GM19438 (cell line): Measurements from ENCODE around the gene HELZ2.
"Not testable (repeated sequence)": the region's sequence is repeated elsewhere in the genome, so short reads cannot be mapped to it uniquely, and the experiment has no call there.

Experiments used
- ATAC-seq: cut with Tn5 transposase; IDR thresholded peaks from one replicate; pipeline ENCODE4 v1.9.1; 2021; ENCODE audit warnings: low read depth; ENCODE audit not compliant: unreplicated experiment

The HELZ2 gene

DNA sequence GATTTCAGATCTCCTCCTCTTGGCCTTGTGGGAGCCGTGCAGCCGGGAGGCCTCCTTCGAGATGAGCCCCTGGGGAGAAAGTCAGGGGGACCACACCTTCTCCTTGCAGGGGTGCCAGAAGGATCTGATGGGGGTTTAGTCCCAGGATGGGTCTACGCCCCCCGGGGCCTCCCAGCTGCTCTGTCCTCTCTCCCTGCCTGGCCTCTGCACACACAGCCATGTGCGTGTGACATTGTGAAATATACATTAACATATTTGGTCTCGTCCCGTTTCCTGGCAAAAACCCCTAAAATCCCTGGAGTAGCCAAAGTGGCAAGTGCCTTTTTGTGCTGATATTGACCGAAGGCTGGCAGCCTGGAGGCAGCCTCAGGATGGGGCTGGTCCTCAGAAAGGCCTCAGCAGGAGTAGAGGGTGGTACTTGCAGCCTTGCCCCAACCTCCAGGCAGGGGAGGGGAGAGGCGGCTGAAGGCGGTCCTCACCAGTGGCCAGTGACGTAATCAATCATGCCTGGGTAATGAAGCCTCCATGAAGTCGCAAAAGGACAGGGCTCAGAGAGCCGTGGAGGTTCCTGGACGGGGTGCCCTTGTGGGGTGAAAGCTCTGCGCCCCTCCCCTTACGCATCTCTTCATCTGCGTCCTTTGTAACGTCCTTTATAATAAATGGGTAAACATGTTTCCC lies 5.1 kb upstream of the HELZ2 start:
- no peak for ATAC-seq

DNA sequence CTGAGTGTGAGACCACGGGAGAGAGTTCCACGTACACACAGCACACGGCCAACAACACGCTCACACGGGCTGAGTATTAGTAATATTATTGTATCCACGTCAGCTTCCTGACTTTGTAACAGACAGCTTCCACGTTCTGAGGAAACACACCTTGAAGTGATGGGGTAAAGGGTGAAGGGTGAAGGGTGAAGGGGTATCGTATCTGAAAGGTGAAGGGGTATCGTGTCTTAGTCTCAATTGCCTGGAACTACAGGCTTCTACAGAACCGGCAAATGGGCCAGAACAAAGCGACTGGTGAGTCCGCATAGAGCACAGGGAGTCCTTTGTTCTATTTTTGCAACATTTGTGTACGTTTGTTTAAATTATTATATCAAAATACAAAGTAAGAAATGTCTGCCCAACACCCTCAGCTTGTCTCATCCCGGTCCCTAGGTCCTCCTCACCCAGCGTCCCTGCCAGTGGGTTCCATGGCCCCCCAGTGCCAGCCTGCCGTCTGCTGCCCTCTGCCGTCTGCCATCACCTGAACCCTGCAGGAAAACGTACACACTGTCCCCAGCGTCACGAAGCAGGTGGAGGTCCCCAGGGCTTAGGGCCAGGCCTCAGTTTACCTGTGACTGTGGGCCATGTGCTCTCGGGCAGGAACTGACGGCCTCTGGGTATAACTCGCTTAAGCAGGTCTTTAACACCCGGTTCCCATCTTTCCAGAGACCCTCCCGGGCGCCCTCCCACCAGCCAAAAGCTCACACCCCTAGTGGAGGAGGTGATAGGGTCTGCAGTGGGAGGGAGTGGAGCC lies 4.4 kb upstream of the HELZ2 start:
- no peak for ATAC-seq

- ATAC-seq = no peak
These were observed 3.4 kb upstream of the HELZ2 start for GRCh38 chr20:63577317-63577894.

GRCh38 chr20:63576311-63576710 lies 2.3 kb upstream of the HELZ2 start:
- ATAC-seq = no peak

DNA sequence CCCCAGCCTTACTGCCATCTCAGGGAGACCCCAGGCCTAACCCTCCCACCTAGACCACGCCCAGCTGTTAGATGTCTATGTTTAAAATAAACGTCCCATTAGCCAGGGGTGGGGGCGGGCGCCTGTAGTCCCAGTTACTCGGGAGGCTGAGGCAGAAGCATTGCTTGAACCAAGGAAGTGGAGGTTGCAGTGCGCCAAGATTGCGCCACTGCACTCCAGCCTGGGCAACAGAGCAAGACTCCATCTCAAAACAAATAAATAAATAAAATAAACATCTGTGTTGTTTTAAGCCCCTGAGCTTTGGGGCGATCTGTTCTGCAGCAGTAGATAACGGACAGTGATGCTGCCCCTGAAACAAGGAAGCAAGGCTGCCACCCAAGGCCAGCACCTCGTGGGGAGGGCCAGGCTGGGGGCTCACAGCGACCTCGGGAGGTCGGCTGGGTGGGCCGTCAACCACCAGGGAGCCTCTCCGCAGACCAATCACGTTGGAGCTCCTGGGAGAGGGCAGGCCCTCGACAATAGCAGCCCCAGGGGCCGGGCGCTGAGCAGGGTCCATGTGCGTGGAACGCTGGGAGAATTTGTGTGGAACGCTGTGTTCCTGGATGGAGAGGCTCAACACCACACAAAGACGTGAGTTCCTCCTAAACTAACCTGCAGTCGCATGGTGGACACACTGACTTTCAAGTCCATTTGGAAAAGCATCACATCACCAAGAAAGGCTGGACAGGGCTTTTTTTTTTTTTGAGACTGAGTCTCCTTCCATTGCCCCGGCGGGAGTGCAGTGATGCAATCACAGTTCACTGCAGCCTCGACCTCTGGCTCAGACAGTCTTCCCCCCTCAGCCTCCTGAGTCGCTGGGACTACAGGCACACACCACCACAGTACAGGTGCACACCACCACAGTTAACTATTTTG lies 1.0 kb upstream of the HELZ2 start:
- ATAC-seq = no peak

DNA sequence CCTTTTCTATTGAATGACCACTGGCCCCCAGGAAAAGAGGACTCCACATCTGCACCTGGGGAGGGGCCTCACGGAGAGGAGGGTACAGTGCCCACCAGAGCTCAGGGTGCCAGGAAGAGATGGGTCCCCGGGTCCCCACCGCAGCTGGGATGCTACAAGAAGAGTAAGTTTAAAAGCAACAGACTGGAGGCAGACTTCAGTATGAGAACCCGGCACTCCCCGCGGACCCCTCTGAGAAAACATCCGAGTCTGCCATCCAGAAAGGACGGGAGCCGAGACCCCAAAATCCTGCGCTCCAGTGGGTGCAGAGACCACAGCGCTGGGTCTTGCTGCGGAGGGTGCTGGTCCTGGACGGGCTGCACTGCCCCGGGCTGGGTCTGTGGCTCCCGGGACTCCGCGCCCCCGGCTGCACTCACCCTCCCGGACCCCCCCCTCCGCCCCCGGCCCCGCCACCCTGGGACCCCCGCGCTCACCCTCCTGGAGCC lies 350 bp downstream of the HELZ2 start:
- no peak for ATAC-seq

DNA sequence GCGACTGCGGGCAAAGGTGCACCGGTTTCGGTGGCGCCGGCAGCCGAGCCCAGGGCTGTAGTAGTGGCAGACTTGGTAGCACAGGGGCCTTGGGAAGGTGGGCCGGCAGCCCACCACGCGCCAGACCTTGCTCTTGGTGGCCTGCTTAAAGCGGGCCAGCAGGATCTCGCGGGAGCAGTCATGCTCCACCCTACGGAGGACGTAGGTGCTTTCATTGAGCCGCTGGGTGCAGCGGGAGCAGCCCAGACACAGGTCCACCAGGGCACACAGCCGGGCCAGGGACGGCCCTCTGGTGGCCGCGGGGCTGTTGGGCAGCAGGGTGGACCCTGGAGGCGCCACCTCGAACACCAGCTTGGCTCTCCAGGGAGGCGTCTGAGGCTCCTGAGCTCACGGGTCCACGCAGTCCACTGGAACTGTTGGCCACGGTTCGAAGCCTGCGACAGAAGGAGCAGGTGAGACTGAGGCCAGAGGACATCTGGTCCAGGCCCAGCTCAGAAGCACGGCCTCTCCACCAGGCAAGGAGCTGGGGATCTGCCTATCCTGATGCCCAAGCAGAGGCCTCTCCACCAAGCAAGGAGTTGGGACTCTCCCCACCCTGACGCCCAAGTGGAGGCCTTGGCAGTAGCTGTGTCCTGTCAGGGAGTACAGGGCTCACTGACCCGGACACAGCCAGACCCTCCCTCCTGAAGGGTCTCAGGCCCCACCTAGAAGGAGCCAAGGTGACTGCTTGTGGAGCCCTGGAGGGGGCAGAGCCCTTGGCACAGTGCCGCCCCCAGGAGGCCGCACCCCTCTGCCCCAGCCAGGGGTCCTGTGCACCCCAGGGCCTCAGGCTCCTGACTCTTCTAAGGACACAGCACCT lies 1.0 kb downstream of the HELZ2 start:
- ATAC-seq = no peak

GRCh38 chr20:63572071-63572787 lies 1.8 kb downstream of the HELZ2 start:
- ATAC-seq = no peak

DNA sequence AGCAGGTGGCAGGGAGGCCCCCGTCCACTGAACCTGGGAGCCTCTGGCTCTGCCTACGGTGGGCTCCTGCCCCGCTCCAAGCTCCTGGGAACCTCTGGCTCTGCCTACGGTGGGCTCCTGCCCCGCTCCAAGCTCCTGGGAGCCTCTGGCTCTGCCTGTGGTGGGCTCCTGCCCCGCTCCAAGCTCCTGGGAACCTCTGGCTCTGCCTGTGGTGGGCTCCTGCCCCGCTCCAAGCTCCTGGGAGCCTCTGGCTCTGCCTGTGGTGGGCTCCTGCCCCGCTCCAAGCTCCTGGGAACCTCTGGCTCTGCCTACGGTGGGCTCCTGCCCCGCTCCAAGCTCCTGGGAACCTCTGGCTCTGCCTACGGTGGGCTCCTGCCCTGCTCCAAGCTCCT lies 3.0 kb downstream of the HELZ2 start:
- not testable (repeated sequence) for ATAC-seq

DNA sequence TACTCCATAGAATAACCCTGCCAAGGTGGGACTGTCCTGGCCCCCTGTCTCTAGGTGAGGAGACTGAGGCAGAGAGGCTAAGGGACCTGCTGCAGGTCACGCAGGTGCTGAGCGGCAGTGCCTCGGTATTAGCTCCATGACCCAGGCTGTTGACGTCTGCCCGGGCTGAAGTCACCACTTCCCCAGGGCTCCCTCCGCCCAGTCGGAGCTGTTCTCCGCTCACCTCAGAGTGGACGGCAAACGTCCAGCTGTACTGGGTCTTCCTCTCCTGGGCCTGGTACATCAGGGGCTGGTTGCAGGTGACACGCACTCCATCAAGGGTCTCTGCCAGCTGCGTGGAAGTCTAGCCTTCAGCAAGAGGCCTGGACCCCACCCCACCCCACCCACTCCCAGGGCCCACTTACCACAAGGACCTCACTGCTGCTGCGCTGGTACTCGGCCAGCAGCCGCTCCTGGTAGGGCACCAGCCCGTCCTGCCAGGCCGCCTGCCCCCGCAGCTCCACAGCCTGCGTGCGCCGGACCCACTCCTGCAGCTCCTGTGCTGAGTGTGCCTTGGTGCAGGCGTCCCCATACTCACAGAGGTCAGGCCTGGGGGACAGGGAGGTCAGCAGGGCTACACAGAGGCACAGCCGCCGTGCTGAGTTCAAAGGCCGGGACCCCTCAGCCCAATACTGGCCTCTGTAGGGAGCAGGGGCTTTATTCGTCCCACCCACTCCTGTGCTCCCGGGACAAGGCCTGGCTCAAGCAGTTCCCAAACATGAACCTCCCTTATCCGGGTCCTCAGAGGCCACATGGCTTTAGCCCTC lies 3.6 kb downstream of the HELZ2 start:
- ATAC-seq = no peak

DNA sequence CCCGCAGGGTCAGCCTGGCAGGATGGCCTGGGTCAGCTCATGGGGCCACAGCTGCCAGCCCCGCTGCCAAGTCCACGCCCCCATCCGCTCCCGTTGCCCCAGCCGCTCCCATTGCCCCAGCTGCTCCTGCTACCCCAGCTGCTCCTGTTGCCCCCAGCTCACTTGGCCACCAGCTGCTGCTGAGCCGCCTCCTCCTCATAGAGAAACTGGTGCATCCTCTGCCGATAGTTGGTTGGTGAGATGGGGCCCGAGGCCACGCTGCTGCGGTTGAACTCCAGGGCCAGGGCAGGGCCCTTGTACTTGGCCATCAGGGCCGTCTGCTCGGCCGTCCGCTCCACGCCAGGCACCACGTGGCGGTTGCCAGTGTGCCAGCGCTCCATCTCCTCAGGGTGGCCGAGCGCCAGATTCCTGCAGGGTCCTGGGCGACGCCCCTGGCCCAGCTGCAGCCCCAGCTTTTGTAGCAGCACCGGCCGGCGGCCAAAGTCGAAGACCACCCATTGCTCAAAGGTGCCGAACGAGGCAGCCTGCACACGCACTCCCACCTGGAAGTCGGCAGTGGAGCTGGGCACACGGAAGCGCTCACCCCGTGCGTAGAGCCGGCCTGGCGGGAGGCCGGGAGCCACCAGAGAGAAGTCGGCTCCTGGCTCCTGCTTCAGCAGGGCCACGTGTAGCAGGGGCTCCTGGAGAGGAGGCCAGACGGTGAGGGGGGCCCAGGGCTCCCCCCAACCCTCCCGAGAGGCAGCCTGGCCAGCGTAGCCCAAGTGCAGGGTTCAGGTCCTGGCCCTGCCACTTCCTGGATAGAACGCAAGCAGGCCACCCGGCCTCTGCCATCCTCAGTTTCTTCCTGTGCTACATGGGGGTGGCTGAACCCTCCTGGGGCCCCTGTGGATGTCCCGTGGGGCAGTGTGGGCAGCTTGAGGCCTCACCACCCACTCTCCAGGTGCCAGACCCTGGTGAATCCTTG lies 4.8 kb downstream of the HELZ2 start:
- ATAC-seq = no peak

DNA sequence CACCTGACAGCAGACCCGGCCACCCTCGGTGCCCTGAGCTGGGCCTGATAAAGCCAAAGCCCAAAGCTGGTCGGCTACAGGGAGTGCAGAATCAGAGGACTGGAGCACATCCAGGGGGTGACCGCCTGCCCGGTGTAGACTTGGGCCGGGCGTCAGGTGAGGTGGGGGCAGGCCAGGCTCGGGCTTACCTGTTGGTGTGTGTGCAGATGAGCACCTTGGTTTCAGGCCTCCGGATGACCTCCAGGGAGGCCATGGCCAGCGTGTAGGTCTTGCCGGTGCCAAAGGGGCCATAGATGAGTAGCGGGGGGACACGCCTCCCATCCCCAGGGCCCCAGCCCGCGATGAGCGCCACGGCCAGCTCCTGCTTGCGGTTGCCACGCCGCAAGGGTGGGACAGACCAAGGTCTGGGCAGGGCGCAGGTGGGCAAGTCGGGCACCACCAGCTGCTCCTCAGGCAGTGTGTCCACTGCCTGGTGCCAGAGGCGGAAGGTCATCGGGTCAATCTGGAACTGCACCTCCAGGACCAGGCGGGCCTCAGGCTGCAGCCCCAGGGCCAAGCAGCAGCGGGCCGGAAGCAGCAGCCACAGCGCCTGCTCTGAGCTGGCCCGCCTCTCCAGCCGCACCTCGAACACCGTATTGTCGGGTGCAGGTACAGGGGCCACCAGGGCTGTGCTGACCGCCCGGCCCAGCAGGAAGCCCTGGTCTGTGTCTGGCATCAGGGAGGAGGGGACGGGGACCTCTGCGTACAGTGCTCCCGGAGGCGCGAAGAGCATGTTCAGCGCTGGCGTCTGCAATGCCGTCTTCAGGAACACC lies 5.7 kb downstream of the HELZ2 start:
- ATAC-seq = peak; percentile 33

- ATAC-seq = peak; percentile 74
These were observed 6.5 kb downstream of the HELZ2 start for GRCh38 chr20:63567386-63568169.

DNA sequence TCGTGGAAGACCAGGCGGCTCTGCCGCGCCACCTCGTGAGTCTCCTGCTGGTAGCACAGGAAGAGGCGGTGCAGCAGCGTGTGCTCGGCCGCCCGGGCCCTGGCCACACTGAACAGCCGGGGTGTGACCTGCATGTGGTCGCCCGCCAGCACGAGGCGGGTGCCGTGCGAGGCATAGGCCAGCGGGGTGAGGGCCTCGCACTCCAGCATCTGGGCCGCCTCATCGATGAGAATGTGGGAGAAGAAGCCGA lies 7.0 kb downstream of the HELZ2 start:
- ATAC-seq = no peak

DNA sequence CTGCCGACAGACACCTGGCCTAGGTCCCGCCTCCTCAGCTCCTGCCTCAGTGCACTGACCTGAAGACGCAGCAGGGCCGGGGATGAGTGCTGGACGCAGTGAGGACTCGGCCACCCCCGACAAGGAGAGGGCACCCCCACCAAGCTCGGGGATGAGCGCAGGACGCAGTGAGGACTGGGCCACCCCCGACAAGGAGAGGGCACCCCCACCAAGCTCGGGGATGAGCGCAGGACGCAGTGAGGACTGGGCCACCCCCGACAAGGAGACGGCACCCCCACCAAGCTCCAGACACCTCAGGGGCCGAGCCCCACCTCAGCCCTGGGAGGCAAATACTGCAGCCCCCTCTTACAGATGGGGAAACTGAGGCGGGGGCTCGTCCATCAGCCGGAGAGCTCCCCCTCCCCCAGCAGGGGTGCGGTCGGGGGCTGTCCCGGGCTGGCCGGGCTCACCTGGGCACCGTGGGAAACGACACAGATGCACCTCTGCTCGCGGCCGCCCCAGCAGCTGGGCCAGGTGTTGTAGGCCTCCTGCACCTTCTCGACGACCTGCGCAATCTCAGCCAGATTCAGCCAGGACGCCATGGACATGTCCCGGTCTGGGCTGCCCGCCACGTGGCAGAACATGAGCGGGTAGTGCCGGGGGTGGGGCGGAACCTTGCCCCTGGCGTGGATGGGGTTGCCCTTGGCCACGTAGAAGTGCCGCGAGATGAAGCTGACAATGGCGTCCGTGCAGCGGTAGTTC lies 7.5 kb downstream of the HELZ2 start:
- no peak for ATAC-seq
